HG03439 (cell line): Measurements from ENCODE around the gene AIFM2.
A peak's percentile ranks its signal among the peaks of the same experiment; 100 is the strongest.
"Not testable (repeated sequence)": the region's sequence is repeated elsewhere in the genome, so short reads cannot be mapped to it uniquely, and the experiment has no call there.

Experiments
- ATAC-seq: cut with Tn5 transposase; IDR thresholded peaks from one replicate; pipeline ENCODE4 v1.9.1; 2021; ENCODE audit warnings: mild to moderate bottlenecking, moderate library complexity; ENCODE audit not compliant: unreplicated experiment

The AIFM2 gene

GRCh38 chr10:70132098-70133029 is at the start of gene AIFM2:
AIFM2 (minus strand) TSS chr10:70132825; CDS start chr10:70124084, 8,741 bp downstream.
- peak; percentile 61 for ATAC-seq

DNA sequence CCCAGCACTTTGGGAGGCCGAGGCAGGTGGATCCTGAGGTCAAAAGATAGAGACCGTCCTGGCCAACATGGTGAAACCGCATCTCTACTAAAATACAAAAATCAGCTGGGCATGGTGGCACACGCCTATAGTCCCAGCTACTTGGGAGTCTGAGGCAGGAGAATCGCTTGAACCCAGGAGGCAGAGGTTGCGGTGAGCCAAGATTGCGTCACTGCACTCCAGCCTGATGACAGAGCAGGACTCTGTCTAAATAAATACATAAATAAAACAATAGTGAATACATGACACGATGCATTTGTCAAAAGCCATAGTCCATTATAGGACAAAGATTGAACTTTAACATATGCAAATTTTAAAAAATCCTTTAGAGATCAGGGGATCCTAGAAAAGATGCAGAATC is 46.6 kb upstream of the AIFM2 start:
- ATAC-seq: not testable (repeated sequence)

GRCh38 chr10:70178139-70178725 is 45.6 kb upstream of the AIFM2 start:
- ATAC-seq: no peak

- no peak for ATAC-seq
Measured at GRCh38 chr10:70176441-70176840, 43.8 kb upstream of the AIFM2 start.

- ATAC-seq: no peak
Measured at GRCh38 chr10:70175516-70175915, 42.9 kb upstream of the AIFM2 start.

DNA sequence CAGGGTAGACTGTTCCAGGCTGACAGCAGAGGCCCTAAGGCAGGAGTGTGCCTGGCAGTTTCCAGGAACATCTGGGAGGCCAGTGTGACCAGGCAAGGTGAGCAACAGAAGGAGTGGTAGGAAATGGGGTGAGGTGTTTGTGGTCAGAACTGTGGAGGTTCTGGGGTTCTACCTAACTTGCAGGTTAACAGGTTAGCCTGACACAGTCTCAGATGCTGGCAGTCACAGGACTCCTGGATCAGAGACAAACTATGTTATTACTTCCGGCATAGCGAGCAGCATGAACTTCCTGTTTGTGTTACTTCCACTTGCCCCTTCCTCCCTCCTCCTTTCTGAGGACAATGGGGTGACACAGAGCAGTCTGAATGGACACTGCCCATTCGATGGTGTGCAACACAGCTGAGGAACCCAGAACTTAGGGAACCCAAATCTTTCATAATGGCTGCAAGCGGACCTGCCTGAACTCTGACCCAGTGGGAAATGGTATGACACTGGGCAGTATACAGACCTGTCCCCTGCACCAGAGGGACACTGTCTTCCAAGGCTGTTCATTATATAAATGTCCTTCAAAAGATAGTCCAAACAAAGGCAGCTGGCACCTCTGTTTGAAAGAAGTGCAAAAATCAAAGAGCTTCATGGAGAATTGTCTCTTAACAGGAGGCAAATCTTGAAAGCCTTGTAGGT is 41.6 kb upstream of the AIFM2 start:
- ATAC-seq: no peak

DNA sequence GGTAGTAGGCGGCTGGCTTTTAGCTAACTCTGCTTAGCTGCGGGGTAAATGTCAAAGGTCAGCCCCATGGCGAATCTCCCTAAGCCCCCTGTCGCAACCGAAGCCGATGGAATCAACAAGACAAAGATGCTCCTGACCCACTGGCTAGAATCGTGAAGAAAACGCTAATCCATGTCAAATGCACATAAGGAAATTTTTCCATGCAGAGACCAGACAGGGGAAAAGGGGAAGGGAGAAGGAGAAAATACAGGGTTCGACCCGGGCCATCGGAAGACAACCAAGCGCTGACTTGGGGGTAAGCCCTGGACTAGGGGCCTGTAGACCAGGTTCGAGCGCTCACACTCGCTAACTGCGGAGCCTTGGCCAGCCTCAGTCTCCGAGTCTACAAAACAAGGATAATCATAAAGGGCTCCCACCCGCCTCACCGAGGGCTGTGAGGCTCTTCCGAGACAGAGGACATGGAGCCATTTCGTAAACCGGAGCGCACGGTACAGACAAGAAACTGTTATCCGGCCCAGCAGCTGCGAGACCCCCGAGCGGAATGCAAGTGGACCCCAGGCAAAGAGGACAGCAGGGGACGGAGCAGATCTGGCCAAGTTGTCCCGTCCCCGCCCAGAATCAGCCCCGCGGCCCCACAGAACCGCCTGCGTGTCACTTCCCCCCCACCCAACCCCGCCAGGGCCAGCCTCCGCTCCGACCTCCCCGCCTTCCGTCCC is 37.2 kb upstream of the AIFM2 start:
- peak; percentile 19 for ATAC-seq

- no peak for ATAC-seq
Measured at GRCh38 chr10:70169011-70169410, 36.4 kb upstream of the AIFM2 start.

DNA sequence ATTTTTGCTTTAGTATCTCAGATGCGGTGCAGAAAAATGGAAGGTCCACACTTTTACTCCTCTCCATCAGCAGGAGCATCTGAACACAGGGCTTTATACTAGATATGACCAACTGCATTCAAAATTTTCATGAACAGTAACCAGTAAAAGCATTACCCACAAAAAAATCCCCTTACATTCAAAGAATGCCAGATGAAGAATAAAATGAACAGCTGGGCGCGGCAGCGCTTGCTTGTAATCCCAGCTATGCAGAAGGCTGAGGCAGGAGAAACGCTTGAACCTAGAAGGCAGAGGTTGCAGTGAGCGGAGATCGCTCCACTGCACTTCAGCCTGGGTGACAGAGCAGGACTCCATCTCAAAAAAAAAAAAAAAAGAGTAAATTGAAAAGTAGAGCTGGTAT is 34.6 kb upstream of the AIFM2 start:
- no peak for ATAC-seq

DNA sequence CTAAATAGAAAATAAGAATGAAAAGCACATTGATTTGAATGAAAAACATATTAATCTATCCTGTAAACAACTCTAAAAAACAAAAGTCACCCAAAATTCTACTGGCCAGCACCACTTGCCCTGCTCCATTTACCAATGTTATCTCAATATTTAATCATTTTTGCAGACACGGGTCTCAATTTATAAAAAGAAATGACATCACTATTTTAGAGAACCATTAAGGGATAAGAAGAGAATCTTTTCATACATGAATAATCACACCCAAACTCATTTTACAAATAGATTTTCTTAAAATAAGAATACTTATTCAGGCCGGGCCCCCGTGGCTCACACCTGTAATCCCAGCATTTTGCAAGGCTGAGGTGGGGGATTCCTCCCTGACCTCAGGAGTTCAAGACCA is 33.8 kb upstream of the AIFM2 start:
- ATAC-seq: no peak

GRCh38 chr10:70164163-70164562 is 31.5 kb upstream of the AIFM2 start:
- ATAC-seq: no peak

- no peak for ATAC-seq
Measured at GRCh38 chr10:70163448-70163847, 30.8 kb upstream of the AIFM2 start.

- no peak for ATAC-seq
Measured at GRCh38 chr10:70162892-70163201, 30.2 kb upstream of the AIFM2 start.

DNA sequence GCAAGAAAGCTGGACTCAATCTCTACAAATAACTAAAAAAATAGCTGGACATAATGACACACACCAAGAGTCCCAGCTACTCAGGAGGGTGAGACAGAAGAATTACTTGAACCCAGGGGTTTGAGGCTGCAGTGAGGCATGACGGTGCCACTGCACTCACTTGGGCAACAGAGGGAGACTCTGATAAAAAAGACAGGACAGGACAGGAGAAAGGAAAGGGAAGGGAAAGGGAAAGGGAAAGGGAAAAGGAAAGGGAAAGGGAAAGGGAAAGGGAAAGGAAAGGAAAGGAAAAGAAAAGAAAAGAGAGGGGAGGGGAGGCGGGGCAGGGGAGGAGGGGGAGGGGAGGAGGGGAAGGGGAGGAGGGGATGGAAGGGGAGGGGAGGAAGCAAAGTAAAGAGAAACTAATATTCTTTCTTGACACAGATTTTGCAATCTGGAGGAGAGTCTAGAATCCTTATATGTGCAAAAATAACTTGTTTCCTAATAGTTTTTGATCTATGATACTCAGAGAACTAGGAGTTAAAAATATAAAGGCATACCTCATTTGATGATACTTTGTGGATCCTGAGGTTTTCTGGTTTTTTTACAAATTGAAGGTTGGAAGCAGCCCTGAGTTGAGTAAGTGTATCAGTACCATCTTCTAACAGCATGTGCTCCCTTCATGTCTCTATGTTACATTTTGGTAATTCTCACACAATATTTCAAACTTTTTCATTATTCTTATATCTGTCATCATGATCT is 29.7 kb upstream of the AIFM2 start:
- no peak for ATAC-seq

- no peak for ATAC-seq
Measured at GRCh38 chr10:70160798-70161197, 28.2 kb upstream of the AIFM2 start.

GRCh38 chr10:70159366-70159765 is 26.7 kb upstream of the AIFM2 start:
- not testable (repeated sequence) for ATAC-seq

DNA sequence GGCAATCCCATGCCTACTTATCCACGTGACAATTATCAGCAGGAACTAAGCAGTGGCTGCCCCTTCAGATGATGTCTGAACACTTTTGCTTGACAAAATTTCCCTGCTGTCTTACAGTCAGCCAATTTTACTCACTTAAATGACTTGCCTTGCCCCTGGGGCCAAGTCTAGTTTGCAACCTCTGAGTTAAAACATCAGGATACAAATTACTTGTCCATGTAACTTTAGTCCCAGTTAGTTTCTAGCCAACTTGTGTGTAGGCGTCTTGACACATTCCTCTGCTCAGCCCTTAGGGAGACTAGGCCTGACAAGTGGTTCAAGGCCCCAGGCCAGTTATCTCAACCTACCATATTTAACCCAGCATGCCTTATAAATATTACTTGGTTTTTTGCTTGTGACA is 25.5 kb upstream of the AIFM2 start:
- no peak for ATAC-seq

GRCh38 chr10:70155255-70155838 is 22.7 kb upstream of the AIFM2 start:
- ATAC-seq: no peak

- no peak for ATAC-seq
Measured at GRCh38 chr10:70148516-70148915, 15.9 kb upstream of the AIFM2 start.

DNA sequence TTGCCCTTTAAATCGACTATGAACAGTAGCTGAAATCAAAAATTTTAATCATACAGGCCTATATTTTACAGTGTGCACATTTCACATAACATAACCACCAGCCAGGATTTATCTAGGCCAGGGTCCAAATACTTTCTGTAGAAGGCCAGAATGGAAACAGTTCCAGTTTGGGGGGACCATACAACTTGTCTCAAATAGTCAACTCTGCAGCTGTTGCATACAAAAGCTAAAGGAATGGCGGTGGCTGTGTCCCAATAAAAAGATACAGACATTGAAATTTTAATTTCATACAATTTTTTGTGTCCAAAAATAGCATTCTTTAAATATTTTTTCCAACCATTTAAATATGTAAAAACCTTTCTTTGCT is 14.6 kb upstream of the AIFM2 start:
- ATAC-seq: no peak
